ENCODE measurements around the gene MCM6.

- TF ChIP-seq CTCF (conservative IDR thresholded peaks at IDR 0.05; ENCODE audit: low read length) (no peak), EZH2phosphoT487 (IDR thresholded peaks at IDR 0.05; ENCODE audit: borderline replicate concordance) (no peak)
These were observed 1.4 kb downstream of the MCM6 start for GRCh38 chr2:135874777-135875365.
